NCI-H1417 (cell line): ENCODE results near the gene RNF207.
A peak's percentile ranks its signal among the peaks of the same experiment; 100 is the strongest.

Source experiments
- DNase-seq, 3 experiments: peaks; one replicate each; lab custom pipeline; 2025; lab: John Stamatoyannopoulos, UW

RNF207 gene

DNA sequence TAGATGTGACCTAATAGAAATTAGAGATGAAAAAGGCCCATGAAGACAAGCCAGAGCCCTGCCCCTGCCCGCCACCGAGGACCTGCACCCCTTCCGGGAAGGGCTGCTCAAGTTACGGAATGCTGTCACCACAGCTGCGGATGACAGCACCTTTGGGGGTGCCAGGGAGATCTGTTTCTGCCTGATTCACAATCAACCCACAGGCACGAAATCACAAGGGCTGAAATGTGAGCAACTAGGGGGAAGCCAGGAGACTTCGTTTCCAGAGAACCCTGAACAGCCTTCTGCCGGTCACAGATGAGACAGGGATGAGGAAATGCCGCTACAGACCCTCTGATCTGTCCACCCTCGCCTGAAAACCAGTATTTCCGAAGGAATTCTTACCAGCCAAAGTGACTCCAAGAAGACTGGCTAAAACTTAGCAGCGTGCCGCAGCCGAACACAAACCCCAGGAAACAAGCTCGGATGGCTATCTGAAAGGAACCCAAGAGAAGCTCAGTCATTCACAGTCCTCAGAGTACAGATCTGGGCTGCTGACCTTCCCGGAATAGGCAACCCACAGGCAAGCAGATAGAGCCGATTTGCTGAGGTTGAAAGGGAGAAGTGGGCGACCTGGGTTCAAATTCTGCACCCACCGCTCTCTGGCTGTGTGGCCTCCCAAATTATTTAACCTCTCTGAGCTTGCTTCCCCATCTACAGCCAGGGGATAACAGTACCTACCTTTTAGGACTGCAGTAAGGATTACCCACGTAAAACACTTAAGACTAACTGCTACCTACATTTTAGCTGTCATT lies 28.8 kb downstream of the RNF207 start:
- no peak for DNase-seq

DNA sequence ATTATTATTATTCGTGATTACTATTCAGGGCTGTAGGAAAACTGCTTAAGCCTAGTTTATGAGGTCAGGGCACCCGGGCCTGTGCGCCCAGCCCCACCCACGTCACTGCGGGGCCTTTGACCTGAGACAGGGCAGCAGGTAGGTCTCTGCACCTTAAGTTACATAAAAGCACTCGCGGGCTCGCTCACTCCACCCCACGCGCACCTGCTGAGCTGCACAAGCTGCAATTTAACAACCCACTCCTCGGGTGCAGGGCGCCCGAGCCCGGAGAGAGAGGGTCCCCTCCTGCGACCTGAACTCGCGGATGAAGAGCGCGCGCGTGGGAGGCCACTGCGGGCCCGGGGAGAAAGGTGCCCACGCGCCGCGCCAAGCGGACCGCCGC lies 29.4 kb downstream of the RNF207 start:
- peak in 1 of 3 experiments; percentile 58 for DNase-seq

DNA sequence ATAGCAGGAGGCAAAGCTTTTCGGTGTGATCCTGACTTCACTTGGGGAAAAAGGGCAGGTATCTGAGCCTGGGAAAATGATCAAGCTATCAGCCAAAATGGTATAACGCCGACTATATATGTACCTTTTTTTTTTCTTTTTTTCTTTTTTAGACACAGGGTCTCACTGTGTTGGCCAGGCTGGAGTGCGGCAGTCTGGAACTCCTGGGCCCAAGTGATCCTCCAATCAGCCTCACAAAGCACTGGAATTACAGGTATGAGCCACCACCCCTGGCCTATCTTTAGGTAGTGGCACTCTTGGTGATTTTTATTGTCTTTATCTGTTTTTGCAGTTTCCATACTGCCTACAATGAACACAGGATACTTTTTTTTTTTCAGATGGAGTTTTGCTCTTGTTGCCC lies 31.2 kb downstream of the RNF207 start:
- DNase-seq = no peak

DNA sequence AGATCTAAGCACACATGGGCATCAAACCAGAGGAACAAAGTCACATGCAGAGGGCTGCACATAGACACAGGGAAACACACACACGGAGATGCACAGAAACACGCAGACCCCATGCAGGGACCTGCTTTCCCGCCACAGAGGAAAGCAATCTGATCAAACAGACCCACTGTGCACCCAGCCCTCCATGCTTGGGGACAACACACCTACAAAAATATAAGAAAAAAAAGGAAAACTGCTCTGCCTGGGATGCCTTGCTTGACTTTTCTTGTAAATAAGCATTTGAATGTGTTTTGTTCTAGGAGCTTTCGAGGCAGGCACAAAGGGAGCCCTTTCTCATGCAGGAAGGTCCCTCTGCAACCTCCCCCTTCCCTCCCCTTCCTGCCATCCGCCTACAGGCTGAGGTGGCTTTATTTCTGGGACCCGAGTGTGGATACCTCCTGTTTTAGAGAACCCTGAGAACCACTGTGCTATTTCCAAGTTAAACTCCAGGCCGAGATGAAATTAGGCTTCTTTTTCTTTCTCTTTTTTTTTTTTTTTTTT lies 33.4 kb downstream of the RNF207 start:
- DNase-seq = no peak

DNA sequence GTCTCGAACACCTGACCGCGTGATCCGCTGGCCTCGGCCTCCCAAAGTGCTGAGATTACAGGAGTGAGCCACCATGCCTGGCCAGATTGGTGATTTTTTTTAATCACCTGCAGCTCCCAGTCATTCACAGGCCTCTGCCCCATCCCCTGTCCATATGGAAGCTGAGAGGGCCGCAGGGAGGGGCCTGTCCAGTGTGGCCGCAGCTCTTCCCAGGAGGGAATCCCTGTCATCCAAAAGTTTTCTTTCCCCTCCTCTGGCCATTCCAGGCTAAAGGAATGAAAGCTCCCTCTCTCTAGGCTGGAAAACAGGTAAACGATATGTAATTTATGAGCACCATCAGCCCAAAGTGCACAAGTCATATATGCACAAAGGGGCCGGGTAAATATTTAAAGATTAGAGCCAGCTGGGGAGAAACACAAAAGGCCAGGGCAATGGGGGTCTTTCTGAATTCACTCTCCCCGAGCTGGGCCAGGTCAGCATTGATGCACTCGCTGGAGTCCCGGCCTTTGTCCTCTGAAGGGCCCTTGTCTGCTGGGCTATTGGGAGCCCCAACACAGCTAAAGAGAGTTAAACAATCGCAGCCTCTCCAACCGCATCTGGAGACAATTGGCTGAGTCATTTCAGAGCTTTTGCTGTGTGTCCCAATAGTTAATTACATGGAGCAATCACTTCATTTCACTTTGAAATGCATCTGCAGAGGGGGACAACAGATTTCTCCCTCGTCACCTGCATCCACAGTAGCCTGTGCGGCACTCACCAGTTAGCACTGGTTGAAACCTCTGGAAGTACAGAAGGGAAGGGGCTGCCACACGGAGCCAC lies 34.2 kb downstream of the RNF207 start:
- DNase-seq = peak; percentile 60 to 93 (median 79)

DNA sequence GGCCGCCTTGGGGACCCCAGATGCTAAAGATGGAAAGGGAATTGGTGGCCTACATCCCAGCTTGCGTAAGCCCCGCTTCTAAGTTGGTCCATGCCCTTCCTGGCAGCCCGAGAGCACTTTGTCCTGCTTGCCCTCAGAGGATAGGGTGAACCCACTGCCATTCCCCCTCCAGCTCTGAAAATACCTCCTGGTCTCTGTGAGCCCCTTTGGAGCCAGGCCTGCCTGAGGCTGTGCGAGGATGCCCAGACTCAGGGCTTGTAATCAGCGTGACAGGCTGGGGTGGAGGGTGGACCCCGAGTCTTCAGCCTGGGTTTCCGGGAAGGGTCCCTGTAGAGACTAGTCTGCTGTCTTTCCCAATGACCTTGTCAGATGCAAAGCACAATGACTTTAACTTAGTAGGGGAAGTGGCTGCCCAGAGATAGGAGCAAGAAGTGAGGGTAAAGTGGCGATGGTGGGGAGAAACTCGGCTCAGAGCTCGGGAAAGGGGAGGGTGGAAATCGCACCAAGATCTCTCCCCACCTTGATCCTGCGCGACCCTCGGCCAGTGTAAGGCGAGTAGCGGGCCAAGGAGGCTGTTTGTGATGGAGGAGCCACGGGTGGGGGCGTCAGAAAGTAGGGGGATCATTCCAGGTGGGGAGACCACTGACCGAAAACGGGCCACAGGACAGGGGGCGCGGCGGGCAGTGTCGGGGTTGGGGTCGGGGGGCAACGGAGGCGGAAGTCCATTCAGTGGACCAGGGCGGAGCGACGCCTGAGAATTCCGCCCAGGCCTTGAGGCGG lies 35.4 kb downstream of the RNF207 start:
- no peak for DNase-seq

DNA sequence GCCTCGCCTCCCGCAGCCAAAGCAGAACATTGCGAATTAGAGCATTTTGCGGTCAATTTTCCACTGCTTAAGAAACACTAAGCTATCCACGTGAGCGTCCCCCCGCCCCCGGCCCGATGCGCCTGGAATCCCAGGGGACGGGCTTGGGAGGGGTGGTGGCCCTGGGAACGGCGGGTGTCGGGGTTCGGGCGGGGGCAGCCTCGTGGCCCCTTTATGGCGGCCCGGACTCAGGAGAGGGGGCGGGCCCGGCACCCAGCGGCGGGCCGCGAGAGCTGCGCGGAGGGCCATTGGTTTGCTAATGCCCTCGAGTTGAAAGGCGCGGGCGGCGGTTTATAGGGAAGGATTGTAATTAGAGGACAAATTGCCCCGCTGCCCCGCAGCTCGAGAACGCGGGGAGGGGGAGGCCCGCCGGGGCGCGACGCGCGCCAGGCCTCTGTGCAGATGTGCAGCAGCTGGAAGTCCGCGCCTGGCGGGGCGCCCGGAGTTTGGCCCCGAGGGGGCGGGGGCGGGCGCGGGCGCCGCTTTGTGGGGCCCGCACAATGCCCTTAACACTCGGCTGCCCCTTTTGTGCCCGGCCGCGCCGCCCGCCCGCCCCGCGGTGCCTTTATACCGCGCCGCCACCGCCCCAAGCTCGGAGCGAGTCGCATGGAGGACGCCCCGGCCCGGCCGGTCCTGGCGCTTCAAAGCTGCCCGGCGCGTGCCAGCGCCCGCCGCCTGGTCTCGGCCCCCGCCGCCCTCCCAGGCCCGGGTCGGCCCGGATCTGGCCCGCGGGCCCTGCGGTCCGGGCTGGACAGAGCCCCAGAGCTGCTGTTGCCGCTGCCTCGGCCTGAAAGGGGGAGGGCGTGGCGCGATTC lies 36.2 kb downstream of the RNF207 start:
- DNase-seq = peak in 2 of 3 experiments; percentile 15 to 22

DNA sequence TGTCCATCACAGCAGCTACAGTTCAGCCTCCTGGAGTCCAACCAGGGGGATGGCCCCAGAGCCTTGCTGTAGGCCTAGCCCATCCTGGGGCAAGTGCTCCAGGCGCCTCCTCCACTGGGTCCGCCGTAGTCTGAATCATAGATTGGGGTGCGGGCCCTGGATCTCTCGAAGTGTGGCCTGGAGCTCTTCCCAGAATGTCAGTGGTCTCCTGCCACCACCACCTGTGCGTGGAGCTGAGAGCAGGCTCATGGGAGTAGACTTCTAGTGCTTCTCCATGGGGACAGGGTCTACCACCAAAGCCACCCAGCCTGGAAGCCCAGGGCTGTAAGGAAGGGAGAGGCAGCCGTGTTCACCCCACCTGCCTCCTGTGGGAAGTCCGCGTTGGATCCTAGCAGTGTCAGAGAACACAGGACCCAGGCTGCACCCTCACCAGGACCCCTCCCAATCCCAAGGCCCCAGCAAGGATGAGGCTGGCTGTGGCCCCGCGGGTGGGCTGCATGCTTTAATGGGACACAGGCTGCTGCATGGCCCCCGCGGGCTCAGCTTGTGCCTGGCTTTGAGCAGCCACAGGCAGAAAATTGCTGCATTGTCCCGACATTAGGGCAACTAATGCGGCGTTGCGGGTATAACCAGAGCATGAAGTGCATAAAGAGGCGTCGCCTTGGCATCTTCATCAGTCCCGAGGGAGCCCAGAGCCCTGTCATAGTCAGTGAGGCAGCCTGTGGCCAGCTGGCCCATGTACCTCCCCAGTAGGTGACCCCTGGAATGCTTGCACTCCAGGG lies 37.3 kb downstream of the RNF207 start:
- DNase-seq = no peak

DNA sequence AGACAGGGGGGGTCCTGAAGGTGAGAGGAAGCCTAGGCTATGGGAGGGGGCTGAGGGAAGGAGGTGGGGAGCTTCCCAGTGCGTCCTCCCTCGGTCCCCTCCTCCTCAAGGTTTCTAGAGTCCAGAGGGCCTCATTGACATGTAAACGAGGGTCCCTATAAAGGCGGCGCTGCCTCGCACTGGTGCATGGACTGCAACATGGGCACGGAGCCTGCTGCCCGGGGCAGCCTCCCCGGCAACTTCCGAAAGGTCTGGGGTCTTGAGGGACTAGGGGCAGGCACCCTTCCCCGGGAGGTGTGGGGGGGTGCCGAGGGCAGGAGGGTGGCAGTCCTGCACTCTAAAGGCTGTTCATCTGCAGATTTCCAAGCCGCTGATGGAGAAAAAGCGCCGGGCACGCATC lies 38.1 kb downstream of the RNF207 start, which contains the start of gene HES3:
HES3 (plus strand) TSS at position 187 of the 400 bp plus-strand sequence; CDS start at position 374, 187 bp downstream.
- no peak for DNase-seq

DNA sequence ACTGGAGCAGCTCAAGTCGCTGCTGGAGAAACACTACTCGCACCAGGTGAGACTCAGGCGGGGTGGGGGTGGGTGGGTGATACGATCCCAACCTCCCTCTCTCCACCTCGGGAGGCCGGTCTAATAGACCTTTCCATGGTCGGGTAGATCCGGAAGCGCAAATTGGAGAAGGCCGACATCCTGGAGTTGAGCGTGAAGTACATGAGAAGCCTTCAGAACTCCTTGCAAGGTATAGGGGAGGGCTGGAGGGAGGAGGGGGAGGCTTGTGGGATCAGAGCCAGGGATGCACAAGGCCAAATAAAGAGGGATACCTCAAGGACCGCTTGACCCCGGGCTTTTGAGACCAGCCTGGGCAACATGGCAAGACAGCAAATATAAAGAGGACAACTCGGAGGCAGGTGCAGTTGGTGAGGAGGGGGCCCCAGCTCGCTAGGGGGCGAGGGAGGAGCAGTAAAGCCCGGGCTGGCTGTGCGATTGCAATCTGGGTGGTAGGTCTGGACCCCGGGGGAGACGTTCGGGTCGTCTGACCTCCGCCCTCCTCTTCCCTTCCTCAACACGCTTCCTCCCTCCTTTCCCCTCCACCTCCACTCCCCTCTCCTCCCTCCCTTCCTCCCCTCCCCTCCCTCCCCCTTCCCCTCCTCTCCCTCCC lies 38.6 kb downstream of the RNF207 start:
- DNase-seq = peak in 1 of 3 experiments; percentile 67

DNA sequence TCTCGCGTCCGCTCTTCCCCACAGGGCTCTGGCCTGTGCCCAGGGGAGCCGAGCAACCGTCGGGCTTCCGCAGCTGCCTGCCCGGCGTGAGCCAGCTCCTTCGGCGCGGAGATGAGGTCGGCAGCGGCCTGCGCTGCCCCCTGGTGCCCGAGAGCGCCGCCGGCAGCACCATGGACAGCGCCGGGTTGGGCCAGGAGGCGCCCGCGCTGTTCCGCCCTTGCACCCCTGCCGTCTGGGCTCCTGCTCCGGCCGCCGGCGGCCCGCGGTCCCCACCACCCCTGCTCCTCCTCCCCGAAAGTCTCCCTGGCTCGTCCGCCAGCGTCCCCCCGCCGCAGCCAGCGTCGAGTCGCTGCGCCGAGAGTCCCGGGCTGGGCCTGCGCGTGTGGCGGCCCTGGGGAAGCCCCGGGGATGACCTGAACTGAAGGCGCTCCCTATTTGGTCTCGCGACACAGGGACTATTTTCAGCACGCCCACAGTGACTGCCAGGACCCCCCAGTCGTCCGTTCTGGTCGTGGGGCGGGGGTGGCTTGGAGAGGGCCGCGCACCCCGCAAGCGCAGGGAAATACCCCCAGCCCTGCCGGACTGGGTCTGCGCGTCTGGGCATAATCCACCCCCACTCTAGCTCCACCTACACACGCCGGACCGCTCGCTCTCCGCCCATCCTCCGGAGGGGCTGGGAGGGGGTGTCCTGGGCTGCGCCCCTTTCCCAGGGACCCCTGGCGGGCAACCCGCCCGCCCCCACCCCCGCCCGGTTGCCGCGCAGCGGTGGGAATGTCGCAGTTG lies 39.4 kb downstream of the RNF207 start:
- DNase-seq = peak; percentile 77 to 89 (median 87)

DNA sequence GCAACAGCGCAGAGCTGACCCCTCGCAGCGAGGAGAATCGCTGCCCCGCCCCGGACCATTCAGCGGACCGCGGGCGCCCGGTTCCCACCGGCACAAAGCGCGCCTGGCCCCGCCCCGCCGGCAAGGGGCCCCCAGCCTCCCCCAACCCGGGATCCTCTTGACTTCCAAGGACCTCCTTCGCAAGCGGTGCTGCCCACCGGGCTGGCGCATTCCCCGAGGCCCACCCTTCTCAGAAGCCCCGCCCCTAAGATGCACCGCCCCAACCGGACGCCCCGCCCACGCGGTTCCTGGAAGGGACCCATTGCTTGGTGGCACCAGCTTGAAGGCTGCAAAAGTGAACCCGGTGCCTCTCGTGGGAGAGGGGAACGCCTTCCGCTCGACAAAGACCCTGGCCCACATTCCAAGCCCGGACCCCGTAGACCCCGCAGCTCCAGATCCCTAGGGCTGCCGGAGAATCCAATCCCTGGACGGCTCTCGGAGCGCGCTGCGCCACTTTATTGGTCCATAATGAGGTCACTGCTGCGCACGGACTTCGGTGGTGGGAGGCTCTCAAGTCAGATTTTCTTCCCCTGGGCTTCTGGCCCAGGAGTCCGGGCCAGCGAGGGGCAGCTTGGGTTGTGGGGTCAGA lies 40.1 kb downstream of the RNF207 start:
- DNase-seq = peak; percentile 78 to 89 (median 83)

DNA sequence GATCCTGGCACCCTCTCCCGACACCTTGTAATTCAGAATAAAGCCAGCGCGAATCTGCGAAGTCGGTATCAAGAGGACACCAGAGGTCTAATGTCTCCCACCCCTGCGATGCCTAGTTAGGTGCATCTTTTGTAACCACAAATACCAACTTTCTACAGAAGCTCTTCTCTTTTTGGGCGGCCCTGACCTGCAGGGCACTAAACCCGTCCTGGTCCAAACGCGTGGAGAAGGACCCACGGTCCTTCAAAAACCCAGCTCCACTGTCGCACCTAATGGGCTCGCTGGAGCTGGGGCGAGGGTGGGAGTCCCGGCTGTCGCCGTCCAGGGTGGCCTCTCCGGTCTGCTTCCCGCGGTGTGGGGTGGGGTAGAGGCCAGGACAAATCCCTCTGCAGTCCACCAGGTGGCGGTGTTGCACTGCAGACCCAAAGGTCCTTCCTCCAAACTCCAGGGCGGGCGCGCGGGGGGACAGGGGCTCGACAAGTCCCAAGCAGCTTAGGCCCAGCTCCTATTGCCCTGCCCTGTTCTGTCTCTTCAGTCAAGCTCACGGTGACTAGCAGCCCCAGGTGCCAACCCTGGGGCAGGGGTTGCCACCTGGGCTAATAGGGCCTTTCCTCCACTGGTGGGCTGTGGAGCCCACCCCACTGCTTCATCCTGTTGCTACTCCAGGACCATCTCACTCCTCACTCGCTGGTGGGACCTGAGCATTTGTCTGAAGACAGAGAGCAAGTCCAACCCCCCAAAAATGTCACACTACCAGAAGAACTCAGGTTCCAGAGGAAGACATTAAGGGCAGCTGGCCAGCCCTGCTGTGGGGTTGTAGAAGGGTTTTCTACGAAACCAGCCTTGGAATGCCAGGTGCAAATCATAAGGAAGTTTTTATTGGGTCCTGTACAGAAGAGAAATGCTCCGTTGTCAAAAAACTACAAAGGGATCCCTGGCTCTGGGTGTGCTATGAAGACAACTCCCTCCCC lies 40.9 kb downstream of the RNF207 start:
- DNase-seq = peak; percentile 72 to 85 (median 75)

DNA sequence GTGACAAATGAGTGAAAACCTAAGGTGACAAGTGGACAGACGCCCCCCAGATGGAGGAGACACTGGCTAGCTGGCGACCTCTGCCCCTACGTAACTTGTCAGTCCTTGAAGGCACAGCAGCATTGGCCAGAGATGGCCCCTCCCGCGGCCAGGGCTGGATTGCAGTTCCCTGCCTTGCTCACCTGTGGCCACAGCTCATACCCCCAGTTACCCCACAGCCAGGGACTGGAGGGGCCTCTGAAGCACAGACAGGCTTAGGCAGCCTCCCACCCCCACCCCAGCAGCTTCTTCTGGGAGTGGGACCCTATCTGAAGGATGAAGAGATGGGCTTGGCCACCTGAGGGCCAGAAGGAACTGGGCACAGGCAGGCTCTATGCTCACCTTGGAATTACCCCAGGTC lies 41.7 kb downstream of the RNF207 start:
- DNase-seq = no peak

DNA sequence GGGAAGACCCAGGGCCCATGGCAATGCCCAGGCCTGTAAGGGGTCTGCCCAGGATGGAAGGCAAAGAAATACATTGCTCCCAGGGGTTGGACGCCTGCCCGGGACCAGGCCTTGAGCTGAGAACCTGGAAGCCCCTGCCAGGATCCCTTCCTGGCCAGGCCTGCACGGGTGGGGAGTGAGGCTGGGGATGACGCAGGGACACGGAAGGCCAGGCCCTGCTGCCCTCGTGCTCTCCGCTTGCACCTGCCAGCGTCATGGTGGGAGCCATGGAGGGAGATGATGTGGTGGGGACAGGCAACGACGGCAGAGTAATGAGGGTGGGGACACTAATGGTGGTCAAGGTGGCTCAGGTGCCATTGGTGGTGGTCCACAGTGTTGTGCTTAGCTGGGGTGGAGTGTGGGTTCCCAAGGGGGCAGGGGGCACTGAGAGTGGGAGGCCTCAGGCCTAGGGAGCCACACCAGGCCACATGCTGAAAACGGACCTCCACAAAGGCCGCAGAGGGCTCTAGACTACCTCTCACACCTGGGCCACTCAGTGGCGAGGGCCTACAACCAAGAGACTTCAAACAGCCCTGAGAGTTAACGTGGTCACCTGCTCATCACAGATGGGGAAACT lies 42.4 kb downstream of the RNF207 start:
- DNase-seq = no peak

DNA sequence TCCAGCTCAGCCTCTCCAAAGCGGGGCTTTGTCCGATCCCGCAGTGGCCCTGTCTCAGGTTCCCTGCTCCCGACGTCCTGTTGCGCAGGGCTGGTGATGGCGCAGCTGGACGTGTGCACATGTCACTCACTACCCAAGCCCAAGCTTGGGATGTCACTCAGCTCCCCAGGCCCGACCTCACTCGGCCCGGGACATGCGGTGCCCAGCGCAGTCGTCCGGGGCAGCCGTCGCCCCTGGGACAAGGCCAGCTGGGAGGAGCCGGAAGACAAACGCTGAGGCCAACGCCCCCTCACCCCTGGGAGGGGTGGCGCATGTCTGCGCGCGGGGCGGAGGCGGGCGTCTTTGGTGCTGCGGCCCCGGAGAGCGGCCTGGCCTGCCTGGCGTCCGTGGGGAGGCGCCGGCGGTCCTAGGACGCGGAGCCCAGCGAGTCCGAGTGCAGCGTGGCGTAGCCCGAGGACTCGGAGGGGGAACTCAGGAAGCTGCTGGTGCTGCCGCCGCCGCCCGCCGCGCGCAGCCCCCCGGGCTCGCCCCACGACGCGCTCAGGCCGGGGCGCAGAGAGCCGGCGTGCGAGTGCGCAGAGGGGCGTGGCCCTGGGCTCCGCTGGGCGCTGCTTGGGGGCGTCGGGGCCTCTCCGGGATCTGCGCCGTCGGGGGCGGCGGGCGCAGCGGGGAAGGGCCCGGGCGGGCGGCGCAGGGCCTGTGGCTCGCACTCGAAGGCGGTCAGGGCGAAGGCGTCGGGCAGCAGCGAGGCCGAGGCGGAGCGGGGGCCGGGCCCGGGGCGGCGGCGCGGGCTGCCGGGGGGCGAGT lies 43.2 kb downstream of the RNF207 start:
- DNase-seq = no peak
